GM10248 (cell line): ENCODE data around the gene RAB29.

ENCODE experiments used
- CTCF ChIA-PET: fragments of 300-600 bp; sonication (Branson Sonifier 250); formaldehyde crosslinking; extraction: SDS; loops from one replicate; lab custom pipeline; 2021; ENCODE audit warnings: antibody characterized with exemption; lab: Yijun Ruan, JAX
- POLR2A ChIA-PET: fragments of 350-650 bp; sonication (Branson Sonifier 250); formaldehyde crosslinking; extraction: SDS; loops from one replicate; lab custom pipeline; 2020; ENCODE audit warnings: antibody characterized with exemption; lab: Yijun Ruan, JAX
- DNase-seq: peaks from one replicate; pipeline ENCODE4 v3.0.0; 2012; ENCODE audit errors: extremely low spot score
- CTCF ChIP-seq: IDR thresholded peaks from 2 replicates; pipeline ENCODE4 v1.5.1; 2012; ENCODE audit warnings: mild to moderate bottlenecking, low read depth; ENCODE audit errors: extremely low read depth, missing control alignments, control extremely low read depth

Gene RAB29

GRCh38 chr1:205748403-205749233, 26.7 kb downstream of the RAB29 start:
- POLR2A ChIA-PET, result interaction anchor here (1.0 kb wide), 1 partner anchor 25 kb away, joined by 3 read pairs; no protein-coding TSS in a partner anchor
- TF ChIP-seq CTCF, result no peak
- no peak for DNase-seq

GRCh38 chr1:205746757-205747412, 28.4 kb downstream of the RAB29 start:
- no peak for DNase-seq
- no peak for TF ChIP-seq CTCF
- CTCF ChIA-PET, result interaction anchor here (0.9 to 3.0 kb wide), 7 partner anchors 9 to 155 kb away, joined by 3 to 10 read pairs (median 4); no protein-coding TSS in a partner anchor
- POLR2A ChIA-PET, result interaction anchor here (0.5 kb wide), 1 partner anchor 10 kb away, joined by 6 read pairs; no protein-coding TSS in a partner anchor

More at GRCh38 chr1:205748403-205749233, 26.7 kb downstream of the RAB29 start:
- CTCF ChIA-PET, result interaction anchor here (1.2 to 1.5 kb wide), 2 partner anchors 11 to 90 kb away, joined by 3 to 5 read pairs; no protein-coding TSS in a partner anchor

GRCh38 chr1:205744403-205744802, 30.9 kb downstream of the RAB29 start:
- ChIA-PET CTCF (no interaction called here), POLR2A (no interaction called here)
- no peak for TF ChIP-seq CTCF
- no peak for DNase-seq

GRCh38 chr1:205743977-205744376, 31.3 kb downstream of the RAB29 start:
- DNase-seq, result no peak
- ChIA-PET POLR2A (no interaction called here), CTCF (interaction anchor here (2.5 kb wide), 1 partner anchor 33 kb away, joined by 9 read pairs; no protein-coding TSS in a partner anchor)
- TF ChIP-seq CTCF, result no peak

- CTCF ChIA-PET, result interaction anchor here (2.1 to 2.5 kb wide), 2 partner anchors 31 to 84 kb away, joined by 9 read pairs; no protein-coding TSS in a partner anchor
- POLR2A ChIA-PET, result no interaction called here
- no peak for DNase-seq
- TF ChIP-seq CTCF, result no peak
Observed at GRCh38 chr1:205741681-205742080, 33.6 kb downstream of the RAB29 start.
